ENCODE measurements around the gene VHLL. TPM values are rescaled to one million over a fixed set of nuclear protein-coding genes. Genes with fewer than 3 reads are reported as not detected.

The VHLL gene
- total RNA-seq, 1 experiment from 2014 or later = 0.49 TPM

- Mint-ChIP-seq H3K27me3 (ENCODE audit: insufficient read depth, unreplicated experiment) (no peaks in the 10 kb centered on the region), H3K27ac (ENCODE audit: low read depth, unreplicated experiment) (no peak overlapping the region), H3K36me3 (ENCODE audit: insufficient read depth, unreplicated experiment) (peaks cover 24% of the 10 kb centered on the region), H3K4me3 (ENCODE audit: unreplicated experiment) (no peak overlapping the region), H3K4me1 (ENCODE audit: insufficient read depth, unreplicated experiment) (peaks cover 28% of the 10 kb centered on the region), H3K9me3 (ENCODE audit: unreplicated experiment) (no peaks in the 10 kb centered on the region)
- no TSS peak for BruUV-seq (replicated peaks)
- CTCF ChIA-PET = interaction anchor here (0.7 to 1.1 kb wide), 2 partner anchors 40 to 219 kb away, joined by 3 read pairs; no protein-coding TSS in a partner anchor
- DNase-seq (ENCODE audit: unreplicated experiment) = no peak
- POLR2A ChIA-PET = interaction anchor here (10.4 kb wide), 1 partner anchor 14 kb away, joined by 210 read pairs; the partner anchor contains the start of genes GLMP and VHLL
- no peak for TF ChIP-seq CTCF (IDR thresholded peaks at IDR 0.05; ENCODE audit: unreplicated experiment)
- intact Hi-C loops (cut with micrococcal nuclease) = no loop called here
Observed at GRCh38 chr1:156286061-156286460, 13.0 kb downstream of the VHLL start.

GRCh38 chr1:156285437-156285836 is 13.7 kb downstream of the VHLL start:
- no peak overlapping the region for H3K4me3 Mint-ChIP-seq (ENCODE audit: unreplicated experiment)
- CTCF ChIA-PET = no interaction called here
- no peak for DNase-seq (ENCODE audit: unreplicated experiment)

GRCh38 chr1:156284757-156285156 is 14.3 kb downstream of the VHLL start:
- ChIA-PET CTCF (interaction anchor here (0.6 to 6.5 kb wide), 6 partner anchors 14 to 220 kb away, joined by 3 to 72 read pairs (median 3); no protein-coding TSS in a partner anchor), POLR2A (interaction anchor here (1.5 to 10.4 kb wide), 3 partner anchors 15 to 441 kb away, joined by 3 to 210 read pairs (median 45); partner anchors contain the start of genes GLMP and VHLL)
- BruUV-seq (replicated peaks) = no TSS peak
- intact Hi-C loops (cut with micrococcal nuclease) = loop anchor here (5.0 kb wide), 1 partner anchor 33 kb away; no protein-coding TSS in a partner anchor
- no peaks in the 10 kb centered on the region for H3K27me3 Mint-ChIP-seq (ENCODE audit: insufficient read depth, unreplicated experiment)
- no peak overlapping the region for H3K27ac Mint-ChIP-seq (ENCODE audit: low read depth, unreplicated experiment)
- peaks cover 34% of the 10 kb centered on the region for H3K4me1 Mint-ChIP-seq (ENCODE audit: insufficient read depth, unreplicated experiment)
- peak overlapping the region; percentile 92 for H3K4me3 Mint-ChIP-seq (ENCODE audit: unreplicated experiment)
- no peak for TF ChIP-seq CTCF (IDR thresholded peaks at IDR 0.05; ENCODE audit: unreplicated experiment)
- no peaks in the 10 kb centered on the region for H3K9me3 Mint-ChIP-seq (ENCODE audit: unreplicated experiment)
- DNase-seq (ENCODE audit: unreplicated experiment) = peak; percentile 51
- peaks cover 27% of the 10 kb centered on the region for H3K36me3 Mint-ChIP-seq (ENCODE audit: insufficient read depth, unreplicated experiment)

More at GRCh38 chr1:156285437-156285836, 13.7 kb downstream of the VHLL start:
- Mint-ChIP-seq H3K36me3 (ENCODE audit: insufficient read depth, unreplicated experiment) (peaks cover 24% of the 10 kb centered on the region), H3K9me3 (ENCODE audit: unreplicated experiment) (no peaks in the 10 kb centered on the region), H3K27ac (ENCODE audit: low read depth, unreplicated experiment) (no peak overlapping the region), H3K27me3 (ENCODE audit: insufficient read depth, unreplicated experiment) (no peaks in the 10 kb centered on the region), H3K4me1 (ENCODE audit: insufficient read depth, unreplicated experiment) (peaks cover 34% of the 10 kb centered on the region)
- POLR2A ChIA-PET = interaction anchor here (10.4 kb wide), 1 partner anchor 14 kb away, joined by 210 read pairs; the partner anchor contains the start of genes GLMP and VHLL
- intact Hi-C loops (cut with micrococcal nuclease) = no loop called here
- no TSS peak for BruUV-seq (replicated peaks)
- no peak for TF ChIP-seq CTCF (IDR thresholded peaks at IDR 0.05; ENCODE audit: unreplicated experiment)

GRCh38 chr1:156284112-156284511 is 15.0 kb downstream of the VHLL start, which contains the start of gene TMEM79:
TSS of gene TMEM79 (plus strand) at chr1:156284325. CDS start at chr1:156285227, 902 bp downstream.
- intact Hi-C loops (cut with micrococcal nuclease) = loop anchor here (5.0 kb wide), 1 partner anchor 33 kb away; no protein-coding TSS in a partner anchor
- no TSS peak for BruUV-seq (replicated peaks)
- ChIA-PET CTCF (interaction anchor here (0.5 to 6.5 kb wide), 10 partner anchors 12 to 377 kb away, joined by 3 to 72 read pairs (median 3); partner anchors contain the start of gene SLC25A44), POLR2A (interaction anchor here (1.2 to 10.4 kb wide), 14 partner anchors 10 to 442 kb away, joined by 3 to 210 read pairs (median 10); partner anchors contain the start of genes GLMP, SLC25A44 and VHLL)
- Mint-ChIP-seq H3K36me3 (ENCODE audit: insufficient read depth, unreplicated experiment) (peaks cover 28% of the 10 kb centered on the region), H3K4me1 (ENCODE audit: insufficient read depth, unreplicated experiment) (peaks cover 34% of the 10 kb centered on the region), H3K27me3 (ENCODE audit: insufficient read depth, unreplicated experiment) (no peaks in the 10 kb centered on the region), H3K27ac (ENCODE audit: low read depth, unreplicated experiment) (peak within 1 kb of the TSS; percentile 93), H3K9me3 (ENCODE audit: unreplicated experiment) (no peaks in the 10 kb centered on the region), H3K4me3 (ENCODE audit: unreplicated experiment) (peak within 1 kb of the TSS; percentile 92)
- DNase-seq (ENCODE audit: unreplicated experiment) = no peak
- TF ChIP-seq CTCF (IDR thresholded peaks at IDR 0.05; ENCODE audit: unreplicated experiment) = no peak
